WI38 (cell line): ENCODE measurements around the gene MS4A4A.

Experiments used
- H3K4me3 ChIP-seq: 2 replicates; pipeline ENCODE4 v1.5.1; 2011; ENCODE audit warnings: low read depth, mild to moderate bottlenecking, control low read depth, low read length
- TF ChIP-seq, protein P1 (sequence below): IDR thresholded peaks from 2 replicates; pipeline ENCODE4 v1.5.1; 2012; ENCODE audit warnings: low read depth, mild to moderate bottlenecking, control low read depth, low read length

MS4A4A gene

DNA sequence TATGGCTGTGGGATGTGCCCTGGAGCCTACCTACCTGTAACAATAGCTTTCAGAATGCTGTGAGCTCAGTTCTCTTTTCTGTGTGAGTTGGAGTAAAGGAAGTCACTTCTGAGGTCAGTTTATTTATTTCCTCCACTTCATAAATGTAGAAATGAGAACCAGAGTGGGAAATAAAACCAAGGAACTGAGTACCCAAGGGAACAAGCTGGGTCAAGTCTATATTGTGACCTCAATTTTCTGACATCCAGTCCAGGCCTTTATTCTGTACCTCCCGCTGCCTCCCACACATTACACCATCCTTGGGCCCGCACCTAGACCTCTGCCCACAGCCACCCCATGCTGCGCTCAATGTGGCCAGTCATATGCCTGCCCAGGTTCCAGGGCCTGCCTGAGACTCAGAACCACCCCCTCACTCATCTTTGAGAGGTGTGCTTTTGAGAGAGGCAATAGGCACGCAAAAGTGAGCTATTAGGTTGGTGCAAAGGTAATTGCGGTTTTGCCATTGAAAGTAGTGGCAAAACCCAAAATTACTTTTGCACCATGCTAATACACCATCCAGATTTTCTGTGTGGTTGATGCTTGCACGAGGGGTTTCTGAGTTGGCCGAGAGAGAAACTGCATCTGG lies 56.4 kb downstream of the MS4A4A start:
- H3K4me3 ChIP-seq = no peak overlapping the region

DNA sequence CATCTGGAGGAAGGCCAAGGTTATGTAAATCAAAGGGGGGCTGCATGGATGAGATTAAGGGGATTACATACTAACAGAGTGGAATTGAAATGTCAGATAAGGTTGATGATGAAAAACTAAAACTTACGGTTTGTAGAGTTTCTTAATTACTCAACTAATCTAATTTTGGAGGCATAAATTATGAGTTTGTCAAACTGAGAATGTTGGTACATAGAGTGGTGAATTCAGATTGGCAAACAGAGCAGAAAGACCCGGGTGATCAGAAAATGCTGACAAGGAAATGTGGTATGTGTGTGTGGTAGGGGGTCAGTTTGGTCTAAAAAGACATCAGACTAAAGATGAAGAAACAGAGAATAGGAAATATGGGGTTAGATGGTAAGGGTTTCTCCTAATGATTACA lies 57.6 kb downstream of the MS4A4A start:
- TF ChIP-seq, protein P1, sequence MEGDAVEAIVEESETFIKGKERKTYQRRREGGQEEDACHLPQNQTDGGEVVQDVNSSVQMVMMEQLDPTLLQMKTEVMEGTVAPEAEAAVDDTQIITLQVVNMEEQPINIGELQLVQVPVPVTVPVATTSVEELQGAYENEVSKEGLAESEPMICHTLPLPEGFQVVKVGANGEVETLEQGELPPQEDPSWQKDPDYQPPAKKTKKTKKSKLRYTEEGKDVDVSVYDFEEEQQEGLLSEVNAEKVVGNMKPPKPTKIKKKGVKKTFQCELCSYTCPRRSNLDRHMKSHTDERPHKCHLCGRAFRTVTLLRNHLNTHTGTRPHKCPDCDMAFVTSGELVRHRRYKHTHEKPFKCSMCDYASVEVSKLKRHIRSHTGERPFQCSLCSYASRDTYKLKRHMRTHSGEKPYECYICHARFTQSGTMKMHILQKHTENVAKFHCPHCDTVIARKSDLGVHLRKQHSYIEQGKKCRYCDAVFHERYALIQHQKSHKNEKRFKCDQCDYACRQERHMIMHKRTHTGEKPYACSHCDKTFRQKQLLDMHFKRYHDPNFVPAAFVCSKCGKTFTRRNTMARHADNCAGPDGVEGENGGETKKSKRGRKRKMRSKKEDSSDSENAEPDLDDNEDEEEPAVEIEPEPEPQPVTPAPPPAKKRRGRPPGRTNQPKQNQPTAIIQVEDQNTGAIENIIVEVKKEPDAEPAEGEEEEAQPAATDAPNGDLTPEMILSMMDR = no peak
- no peak overlapping the region for H3K4me3 ChIP-seq

More for the DNA sequence above, 56.4 kb downstream of the MS4A4A start:
- TF ChIP-seq, protein P1 = no peak

DNA sequence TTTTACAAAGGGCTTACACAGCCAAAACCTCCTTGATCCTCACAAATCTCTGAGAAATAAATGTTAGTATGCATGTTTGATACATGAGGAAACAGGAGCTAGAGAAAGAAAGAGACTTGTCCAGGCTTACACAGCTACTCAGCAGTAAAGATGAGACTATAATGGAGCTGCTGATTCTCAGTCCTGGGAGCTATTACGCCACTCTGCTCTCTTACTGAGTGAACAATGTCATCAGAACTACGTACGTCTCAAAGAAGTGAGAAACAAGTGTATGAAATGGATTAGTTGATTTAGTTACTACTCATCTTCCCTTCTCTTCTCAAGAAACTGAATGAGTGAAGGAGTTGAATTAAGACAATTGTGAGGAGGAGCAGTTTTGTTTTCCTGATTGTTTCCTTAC lies 58.9 kb downstream of the MS4A4A start:
- no peak overlapping the region for H3K4me3 ChIP-seq
- TF ChIP-seq, protein P1 = no peak

DNA sequence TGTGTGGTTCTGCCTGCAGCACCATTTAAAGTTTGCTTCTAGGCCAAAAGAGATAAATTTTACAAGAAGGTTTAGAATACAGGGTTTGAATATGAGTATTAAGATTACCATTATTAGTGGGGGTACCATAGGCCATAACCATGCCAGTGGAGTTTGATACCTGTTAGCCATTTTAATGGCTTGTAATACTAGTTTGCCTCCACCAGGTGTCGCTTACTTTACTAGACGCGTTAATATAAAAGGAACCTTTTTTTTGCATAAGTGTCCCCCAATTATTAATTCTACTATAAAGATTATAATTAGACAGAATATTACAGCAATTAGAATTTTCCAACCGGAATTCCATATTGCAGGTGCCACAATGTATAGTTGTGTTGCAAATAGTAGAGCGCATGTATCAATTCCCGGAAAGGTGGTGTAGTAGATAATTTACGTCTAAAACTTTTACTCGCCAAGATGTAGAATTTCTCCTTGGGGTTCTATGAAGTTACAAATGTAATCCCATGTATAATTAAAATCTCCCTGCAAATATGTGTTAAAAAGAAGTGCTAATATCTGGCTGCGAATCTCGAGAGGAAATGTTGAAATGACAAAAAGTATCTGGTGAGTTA lies 62.7 kb downstream of the MS4A4A start:
- TF ChIP-seq, protein P1 = peak; percentile 36; the same call in 1 of the 2 replicates
- no peak overlapping the region for H3K4me3 ChIP-seq

DNA sequence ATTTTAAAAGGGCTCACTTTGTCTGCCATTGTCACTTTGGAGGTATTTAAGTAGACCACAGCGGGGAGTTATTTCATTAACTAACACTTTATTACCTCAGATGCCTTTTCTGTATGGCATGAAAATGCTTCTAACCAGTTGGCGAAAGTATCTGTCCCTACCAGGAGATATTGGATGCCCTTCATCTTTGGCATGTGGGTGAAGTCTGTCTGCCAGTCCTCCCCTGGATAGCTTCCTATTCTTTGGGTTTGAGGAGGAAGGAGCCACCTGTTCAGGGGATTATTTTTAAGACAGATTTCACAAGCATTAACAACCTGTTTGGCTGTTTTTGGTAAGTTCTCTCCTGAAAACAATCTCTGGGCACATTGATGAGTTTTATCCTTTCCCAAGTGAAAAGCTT lies 63.7 kb downstream of the MS4A4A start:
- no peak overlapping the region for H3K4me3 ChIP-seq
- TF ChIP-seq, protein P1 = no peak

DNA sequence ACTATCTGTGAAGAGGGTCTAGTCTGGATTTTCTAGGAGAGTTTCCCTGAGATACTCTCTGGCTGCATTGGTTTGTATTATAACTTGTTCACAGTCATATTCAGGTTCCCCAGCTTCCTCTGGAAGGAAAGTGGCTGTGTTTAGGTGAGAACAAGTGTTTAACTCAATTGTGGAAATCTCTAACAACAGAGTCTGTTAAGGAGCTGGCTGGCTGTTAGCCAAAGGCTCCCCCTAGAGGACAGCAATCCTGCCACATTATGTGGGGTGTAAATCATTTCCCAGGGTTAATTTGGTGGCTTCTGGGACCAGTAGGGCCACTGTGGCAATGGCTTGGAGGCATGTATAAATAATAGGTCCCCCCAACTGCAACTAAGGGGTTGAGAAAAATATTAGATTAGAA lies 65.0 kb downstream of the MS4A4A start:
- no peak overlapping the region for H3K4me3 ChIP-seq
- TF ChIP-seq, protein P1 = no peak

DNA sequence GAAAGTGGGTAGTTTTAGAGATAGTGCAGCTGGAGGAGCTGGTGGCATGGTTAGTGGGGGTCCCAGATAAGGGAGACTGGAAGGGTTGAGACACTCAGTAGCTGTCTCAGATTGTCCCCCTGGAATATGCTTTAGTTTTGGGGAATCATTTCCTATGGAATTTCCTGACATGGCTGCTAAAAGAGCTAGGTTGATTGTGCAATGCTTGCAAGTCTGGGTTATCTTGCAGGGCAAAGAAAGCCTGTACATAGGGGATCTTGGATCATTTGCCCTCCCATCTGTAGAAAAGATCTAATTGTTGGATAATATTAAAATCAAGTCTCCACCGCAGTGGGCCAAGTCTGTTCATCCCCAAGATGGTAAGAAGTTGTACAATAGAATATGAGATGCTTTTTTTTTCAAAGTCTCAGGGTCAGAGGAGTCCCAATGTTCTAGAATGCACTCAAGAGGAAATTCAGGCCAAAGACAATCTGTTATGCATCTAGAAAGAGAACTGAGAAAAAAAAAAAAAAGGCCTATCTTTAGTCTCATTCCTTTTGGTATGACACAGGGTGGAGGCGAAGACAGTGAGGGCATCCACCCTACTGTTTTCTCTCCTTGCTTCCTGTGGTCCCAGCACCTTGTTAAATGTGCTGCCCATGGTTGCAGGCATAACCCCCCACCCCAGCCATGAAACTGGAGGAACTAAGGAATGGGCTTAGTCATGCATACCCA lies 66.8 kb downstream of the MS4A4A start:
- no peak overlapping the region for H3K4me3 ChIP-seq
- TF ChIP-seq, protein P1 = no peak
